ENCODE data around the gene SLC28A3.
"Not testable (repeated sequence)": the region's sequence is repeated elsewhere in the genome, so short reads cannot be mapped to it uniquely, and the experiment has no call there.

Gene SLC28A3, protein sequence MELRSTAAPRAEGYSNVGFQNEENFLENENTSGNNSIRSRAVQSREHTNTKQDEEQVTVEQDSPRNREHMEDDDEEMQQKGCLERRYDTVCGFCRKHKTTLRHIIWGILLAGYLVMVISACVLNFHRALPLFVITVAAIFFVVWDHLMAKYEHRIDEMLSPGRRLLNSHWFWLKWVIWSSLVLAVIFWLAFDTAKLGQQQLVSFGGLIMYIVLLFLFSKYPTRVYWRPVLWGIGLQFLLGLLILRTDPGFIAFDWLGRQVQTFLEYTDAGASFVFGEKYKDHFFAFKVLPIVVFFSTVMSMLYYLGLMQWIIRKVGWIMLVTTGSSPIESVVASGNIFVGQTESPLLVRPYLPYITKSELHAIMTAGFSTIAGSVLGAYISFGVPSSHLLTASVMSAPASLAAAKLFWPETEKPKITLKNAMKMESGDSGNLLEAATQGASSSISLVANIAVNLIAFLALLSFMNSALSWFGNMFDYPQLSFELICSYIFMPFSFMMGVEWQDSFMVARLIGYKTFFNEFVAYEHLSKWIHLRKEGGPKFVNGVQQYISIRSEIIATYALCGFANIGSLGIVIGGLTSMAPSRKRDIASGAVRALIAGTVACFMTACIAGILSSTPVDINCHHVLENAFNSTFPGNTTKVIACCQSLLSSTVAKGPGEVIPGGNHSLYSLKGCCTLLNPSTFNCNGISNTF

GRCh38 chr9:84340535-84340934 is at the start of gene SLC28A3:
Gene SLC28A3, minus strand, starts transcription at chr9:84340758. Its CDS starts 125 bp downstream, at chr9:84340633.
- in situ Hi-C loops (cut with MboI; ENCODE audit: low sequenced_read_pairs) = no loop called here

DNA sequence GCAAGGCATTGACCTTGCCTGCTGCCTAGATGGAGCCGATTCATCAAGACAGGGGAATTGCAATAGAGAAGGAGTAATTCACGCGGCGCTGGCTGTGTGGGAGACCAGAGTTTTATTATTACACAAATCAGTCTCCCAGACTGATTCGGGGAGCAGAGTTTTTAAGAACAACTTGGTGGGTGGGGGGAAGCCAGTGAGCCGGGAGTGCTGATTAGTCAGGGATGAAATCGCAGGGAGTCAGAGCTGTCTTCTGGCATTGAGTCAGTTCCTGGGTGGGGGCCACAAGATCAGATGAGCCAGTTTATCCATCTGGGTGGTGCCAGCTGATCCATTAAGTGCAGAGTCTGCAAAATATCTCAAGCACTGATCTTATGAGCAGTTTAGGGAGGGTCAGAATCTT is 49.7 kb upstream of the SLC28A3 start:
- in situ Hi-C loops (cut with MboI; ENCODE audit: low sequenced_read_pairs) = not testable (repeated sequence)

GRCh38 chr9:84387821-84388220 is 47.3 kb upstream of the SLC28A3 start:
- in situ Hi-C loops (cut with MboI; ENCODE audit: low sequenced_read_pairs) = no loop called here

DNA sequence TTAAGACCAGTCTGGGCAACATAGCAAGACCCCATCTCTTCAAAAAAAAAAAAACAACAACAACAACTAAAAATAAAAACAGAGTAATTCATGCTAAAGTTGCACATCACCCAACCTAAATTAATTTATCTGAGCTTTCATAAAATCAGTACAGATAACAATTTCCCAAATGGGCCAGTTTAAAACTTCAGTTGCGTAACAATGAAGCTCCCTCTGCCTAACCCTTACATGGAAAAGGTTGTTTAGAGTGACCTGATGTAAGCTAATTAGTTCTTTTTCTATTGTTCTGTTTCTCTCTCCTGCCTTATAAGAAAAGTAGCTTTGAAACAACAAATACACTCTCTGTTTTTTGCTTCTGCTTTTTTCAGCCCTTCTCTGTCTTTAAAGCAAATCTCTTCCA is 46.2 kb upstream of the SLC28A3 start:
- in situ Hi-C loops (cut with MboI; ENCODE audit: low sequenced_read_pairs) = no loop called here

GRCh38 chr9:84385386-84386040 is 45.0 kb upstream of the SLC28A3 start:
- in situ Hi-C loops (cut with MboI; ENCODE audit: low sequenced_read_pairs) = no loop called here

GRCh38 chr9:84384617-84385016 is 44.1 kb upstream of the SLC28A3 start:
- in situ Hi-C loops (cut with MboI; ENCODE audit: low sequenced_read_pairs) = no loop called here

DNA sequence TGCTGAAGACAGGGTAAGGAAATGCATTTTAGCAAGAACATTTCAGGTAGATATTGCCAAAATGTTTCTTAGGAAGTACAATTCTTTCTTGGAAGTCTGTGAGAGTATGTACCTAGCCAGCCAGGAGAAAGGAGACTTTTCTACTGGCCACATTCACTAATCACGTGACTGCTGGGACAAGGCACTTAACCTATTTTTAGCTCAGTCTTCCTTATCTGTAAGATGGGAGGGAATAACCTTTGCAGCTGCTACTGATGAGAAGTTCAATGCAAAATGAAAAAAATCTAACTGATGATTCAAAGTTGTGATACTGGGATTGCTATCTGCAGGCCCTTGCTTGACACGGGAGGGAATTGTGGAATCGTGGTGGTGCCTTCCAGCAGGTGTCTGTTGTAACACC is 42.6 kb upstream of the SLC28A3 start:
- in situ Hi-C loops (cut with MboI; ENCODE audit: low sequenced_read_pairs) = no loop called here

DNA sequence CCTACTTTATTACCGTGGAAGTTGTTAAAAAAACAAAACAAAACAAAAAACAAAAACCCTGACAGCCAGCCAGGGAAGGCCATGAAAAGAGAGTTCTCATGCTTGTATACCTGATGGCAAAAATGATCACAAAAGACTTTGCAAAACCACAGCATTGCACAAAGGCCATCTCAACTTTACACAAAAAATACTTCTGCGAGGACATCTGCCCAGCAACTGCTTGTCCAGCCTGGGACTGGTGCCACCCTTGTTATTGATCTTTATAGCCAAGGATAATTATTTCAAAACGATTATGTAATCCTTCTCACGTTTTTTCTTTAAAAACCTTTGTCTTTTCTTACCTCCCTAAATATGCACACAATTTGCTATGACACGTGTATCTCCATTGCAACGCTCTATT is 42.2 kb upstream of the SLC28A3 start:
- in situ Hi-C loops (cut with MboI; ENCODE audit: low sequenced_read_pairs) = no loop called here

GRCh38 chr9:84381508-84381907 is 41.0 kb upstream of the SLC28A3 start:
- in situ Hi-C loops (cut with MboI; ENCODE audit: low sequenced_read_pairs) = no loop called here

GRCh38 chr9:84379740-84380139 is 39.2 kb upstream of the SLC28A3 start:
- in situ Hi-C loops (cut with MboI; ENCODE audit: low sequenced_read_pairs) = no loop called here

GRCh38 chr9:84375954-84376353 is 35.4 kb upstream of the SLC28A3 start:
- in situ Hi-C loops (cut with MboI; ENCODE audit: low sequenced_read_pairs) = no loop called here

GRCh38 chr9:84374516-84374915 is 34.0 kb upstream of the SLC28A3 start:
- in situ Hi-C loops (cut with MboI; ENCODE audit: low sequenced_read_pairs) = no loop called here

GRCh38 chr9:84374013-84374412 is 33.5 kb upstream of the SLC28A3 start:
- in situ Hi-C loops (cut with MboI; ENCODE audit: low sequenced_read_pairs) = no loop called here

DNA sequence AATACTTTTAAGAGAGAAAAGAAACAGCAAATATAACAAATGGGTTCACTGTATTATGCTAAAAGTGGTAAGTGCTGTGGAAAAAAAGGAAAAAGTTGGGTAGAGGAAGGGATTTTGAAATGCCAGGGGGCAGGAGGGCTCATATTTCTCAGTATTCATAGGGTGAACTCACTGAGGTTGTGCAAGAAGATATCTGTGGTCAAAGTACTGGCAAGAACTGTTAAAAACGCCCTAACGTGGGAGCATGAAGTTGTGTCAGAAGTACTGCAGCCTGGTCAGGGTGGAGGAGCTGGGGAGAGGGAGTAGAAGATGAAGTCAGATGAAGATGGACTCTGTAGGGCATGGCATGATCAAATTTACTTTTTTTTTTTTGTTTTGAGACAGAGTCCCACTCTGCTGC is 31.2 kb upstream of the SLC28A3 start:
- in situ Hi-C loops (cut with MboI; ENCODE audit: low sequenced_read_pairs) = no loop called here

GRCh38 chr9:84368601-84369000 is 28.0 kb upstream of the SLC28A3 start:
- in situ Hi-C loops (cut with MboI; ENCODE audit: low sequenced_read_pairs) = no loop called here

DNA sequence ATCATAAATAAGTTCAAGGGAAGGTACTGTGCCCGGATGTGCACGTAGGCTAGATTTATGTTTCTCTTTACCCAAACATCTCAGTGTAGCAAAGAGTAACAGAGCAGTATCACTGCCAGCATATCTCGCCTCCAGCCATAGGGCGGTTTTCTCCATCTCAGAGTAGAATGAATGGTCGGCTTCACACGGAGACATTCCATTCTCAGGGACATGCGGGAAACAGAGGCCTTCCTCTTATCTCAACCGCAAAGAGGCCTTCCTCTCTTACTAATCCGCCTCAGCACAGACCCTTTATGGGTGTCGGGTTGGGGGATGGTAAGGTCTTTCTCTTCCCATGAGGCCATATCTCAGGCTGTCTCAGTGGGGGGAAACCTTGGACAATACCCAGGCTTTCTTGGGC is 27.2 kb upstream of the SLC28A3 start:
- in situ Hi-C loops (cut with MboI; ENCODE audit: low sequenced_read_pairs) = not testable (repeated sequence)

GRCh38 chr9:84366683-84367082 is 26.1 kb upstream of the SLC28A3 start:
- in situ Hi-C loops (cut with MboI; ENCODE audit: low sequenced_read_pairs) = no loop called here

- in situ Hi-C loops (cut with MboI; ENCODE audit: low sequenced_read_pairs) = not testable (repeated sequence)
These were observed 24.4 kb upstream of the SLC28A3 start for GRCh38 chr9:84364894-84365490.

DNA sequence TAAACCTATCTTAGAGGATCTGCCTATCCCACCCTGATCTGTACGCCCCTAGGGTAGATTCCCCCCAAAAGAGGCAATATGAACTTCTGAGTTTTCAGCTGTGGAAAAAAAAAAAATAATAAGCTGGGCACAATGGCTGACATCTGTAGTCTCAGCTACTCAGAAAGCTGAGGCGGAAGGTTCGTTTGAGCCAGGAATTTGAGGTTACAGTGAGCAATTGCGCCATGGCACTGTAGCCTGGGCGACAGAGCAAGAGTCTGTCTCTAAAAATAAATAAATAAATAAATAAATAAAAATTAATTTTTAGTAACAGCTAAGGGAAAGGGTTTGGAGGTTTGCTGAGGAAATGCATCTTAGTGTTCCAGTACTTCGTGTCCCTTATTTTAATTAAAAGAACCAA is 21.1 kb upstream of the SLC28A3 start:
- in situ Hi-C loops (cut with MboI; ENCODE audit: low sequenced_read_pairs) = no loop called here

GRCh38 chr9:84357275-84357674 is 16.7 kb upstream of the SLC28A3 start:
- in situ Hi-C loops (cut with MboI; ENCODE audit: low sequenced_read_pairs) = no loop called here

DNA sequence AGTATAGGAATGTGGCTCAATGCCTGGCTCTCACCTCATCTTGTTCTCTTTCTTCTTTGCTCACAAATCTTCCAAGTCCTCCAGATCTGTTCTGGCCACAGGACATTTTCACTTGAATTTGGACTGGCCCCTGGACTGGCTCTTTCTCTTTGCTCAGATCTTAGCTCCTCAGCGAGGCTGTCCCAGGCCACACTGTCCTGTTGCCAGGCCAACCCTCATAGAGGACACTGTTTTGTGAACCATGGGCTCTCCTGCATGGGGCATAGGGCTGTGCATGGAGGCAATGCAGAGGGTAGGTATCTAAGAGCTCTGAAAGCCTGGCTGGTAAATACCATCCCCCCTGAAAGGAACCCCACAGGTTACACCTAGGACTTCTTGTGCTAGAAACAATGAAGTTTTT is 13.5 kb upstream of the SLC28A3 start:
- in situ Hi-C loops (cut with MboI; ENCODE audit: low sequenced_read_pairs) = no loop called here

Data from HL-60/S4 treated with phorbol 12-myristate 13-acetate at 8.2 ng/mL for 4 days and 3 days (cell line).